SU-DHL-6 (cell line): ENCODE measurements around the gene ULK1.
"Not testable (repeated sequence)": the region's sequence is repeated elsewhere in the genome, so short reads cannot be mapped to it uniquely, and the experiment has no call there.

Experiments used
- EZH2phosphoT487 ChIP-seq: fragments of 200-600 bp; sonication (generic), shearing (Covaris generic); conservative IDR thresholded peaks from 2 replicates; pipeline ENCODE4 v1.6.1; 2018; ENCODE audit warnings: mild to moderate bottlenecking, antibody characterized with exemption, low read length, moderate library complexity, mixed read lengths
- TF ChIP-seq, protein P1 (sequence below): fragments of 200-600 bp; sonication (generic); IDR thresholded peaks from one replicate; pipeline ENCODE4 v1.5.1; 2017; ENCODE audit warnings: antibody characterized with exemption, mild to moderate bottlenecking, low read length, moderate library complexity; ENCODE audit not compliant: insufficient read depth, poor library complexity, severe bottlenecking

DNA sequence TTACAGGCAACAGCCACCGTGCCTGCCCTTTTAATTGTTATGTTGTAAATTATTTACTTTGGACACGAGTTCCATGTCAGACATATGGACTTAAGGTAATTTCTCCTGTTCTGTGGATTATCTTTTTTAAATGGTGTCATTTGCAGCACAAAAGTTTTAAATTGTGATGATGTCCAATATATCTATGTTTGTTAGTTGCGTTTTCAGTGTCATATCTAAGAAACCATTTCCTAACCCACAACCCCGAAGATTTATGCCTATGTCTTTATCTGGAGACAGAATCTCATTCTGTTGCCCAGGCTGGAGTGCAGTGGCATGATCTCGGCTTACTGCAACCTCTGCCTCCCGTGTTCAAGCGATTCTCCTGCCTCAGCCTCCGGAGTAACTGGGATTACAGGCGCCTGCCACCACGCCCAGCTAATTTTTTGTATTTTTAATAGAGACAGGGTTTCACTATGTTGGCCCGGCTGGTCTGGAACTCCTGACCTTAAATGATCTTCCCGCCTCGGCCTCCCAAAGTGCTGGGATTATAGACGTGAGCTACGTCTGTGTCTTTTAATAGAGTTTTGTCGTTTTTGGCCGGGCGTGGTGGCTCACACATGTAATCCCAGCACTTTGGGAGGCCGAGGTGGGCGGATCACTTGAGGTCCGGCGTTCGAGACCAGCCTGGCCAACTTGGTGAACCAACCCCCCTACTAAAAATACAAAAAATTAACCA, 54.5 kb downstream of the ULK1 start:
- TF ChIP-seq, protein P1, sequence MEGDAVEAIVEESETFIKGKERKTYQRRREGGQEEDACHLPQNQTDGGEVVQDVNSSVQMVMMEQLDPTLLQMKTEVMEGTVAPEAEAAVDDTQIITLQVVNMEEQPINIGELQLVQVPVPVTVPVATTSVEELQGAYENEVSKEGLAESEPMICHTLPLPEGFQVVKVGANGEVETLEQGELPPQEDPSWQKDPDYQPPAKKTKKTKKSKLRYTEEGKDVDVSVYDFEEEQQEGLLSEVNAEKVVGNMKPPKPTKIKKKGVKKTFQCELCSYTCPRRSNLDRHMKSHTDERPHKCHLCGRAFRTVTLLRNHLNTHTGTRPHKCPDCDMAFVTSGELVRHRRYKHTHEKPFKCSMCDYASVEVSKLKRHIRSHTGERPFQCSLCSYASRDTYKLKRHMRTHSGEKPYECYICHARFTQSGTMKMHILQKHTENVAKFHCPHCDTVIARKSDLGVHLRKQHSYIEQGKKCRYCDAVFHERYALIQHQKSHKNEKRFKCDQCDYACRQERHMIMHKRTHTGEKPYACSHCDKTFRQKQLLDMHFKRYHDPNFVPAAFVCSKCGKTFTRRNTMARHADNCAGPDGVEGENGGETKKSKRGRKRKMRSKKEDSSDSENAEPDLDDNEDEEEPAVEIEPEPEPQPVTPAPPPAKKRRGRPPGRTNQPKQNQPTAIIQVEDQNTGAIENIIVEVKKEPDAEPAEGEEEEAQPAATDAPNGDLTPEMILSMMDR: not testable (repeated sequence)
- not testable (repeated sequence) for TF ChIP-seq EZH2phosphoT487
